Endodermal cell (in vitro differentiated cells): ENCODE data around the gene BMP8A. TPM values are rescaled to one million over a fixed set of nuclear protein-coding genes. Genes with fewer than 3 reads are reported as not detected.

Source experiments
- DNase-seq: peaks from one replicate; pipeline ENCODE4 v3.0.0-alpha.2; 2017
- H3K27ac ChIP-seq: 2 replicates; pipeline ENCODE4 v1.5.1; 2013; ENCODE audit warnings: mild to moderate bottlenecking, low read depth, low read length, moderate library complexity
- H3K27me3 ChIP-seq: 2 replicates; pipeline ENCODE4 v1.6.1; 2013; ENCODE audit warnings: mild to moderate bottlenecking, low read length, moderate library complexity; ENCODE audit not compliant: insufficient read depth, control insufficient read depth, poor library complexity, severe bottlenecking
- H3K36me3 ChIP-seq: 2 replicates; pipeline ENCODE4 v1.7.0; 2013; ENCODE audit warnings: mild to moderate bottlenecking, low read length, moderate library complexity; ENCODE audit not compliant: control insufficient read depth, insufficient read depth
- H3K4me1 ChIP-seq: one replicate; pipeline ENCODE4 v1.7.0; 2013; ENCODE audit warnings: low read length; ENCODE audit not compliant: control insufficient read depth, insufficient read depth
- H3K4me3 ChIP-seq: 2 replicates; pipeline ENCODE4 v1.5.1; 2013; ENCODE audit warnings: mild to moderate bottlenecking, low read length, moderate library complexity
- H3K9ac ChIP-seq: 2 replicates; pipeline ENCODE4 v1.6.1; 2013; ENCODE audit warnings: mild to moderate bottlenecking, low read length, moderate library complexity; ENCODE audit not compliant: poor library complexity, severe bottlenecking; ENCODE audit errors: extremely low read depth
- H3K9me3 ChIP-seq: 2 replicates; pipeline ENCODE4 v1.6.1; 2013; ENCODE audit warnings: mild to moderate bottlenecking, low read length, moderate library complexity; ENCODE audit not compliant: control insufficient read depth
- H3K27ac Mint-ChIP-seq: 2 replicates; pipeline ENCODE4 v1.8.0; 2020; ENCODE audit warnings: mixed read lengths
- H3K27me3 Mint-ChIP-seq: 2 replicates; pipeline ENCODE4 v1.8.0; 2021; ENCODE audit warnings: mild to moderate bottlenecking, mixed read lengths; ENCODE audit not compliant: insufficient read depth
- H3K36me3 Mint-ChIP-seq: 2 replicates; pipeline ENCODE4 v1.8.0; 2020; ENCODE audit warnings: low read depth, mixed read lengths
- H3K4me1 Mint-ChIP-seq: 2 replicates; pipeline ENCODE4 v1.8.0; 2020; ENCODE audit warnings: mixed read lengths
- H3K4me3 Mint-ChIP-seq: 2 replicates; pipeline ENCODE4 v1.8.0; 2020; ENCODE audit warnings: mild to moderate bottlenecking, moderate library complexity, mixed read lengths
- H3K9me3 Mint-ChIP-seq: 2 replicates; pipeline ENCODE4 v1.8.0; 2020; ENCODE audit warnings: mild to moderate bottlenecking, mixed read lengths
- WGBS, 2 experiments: methylation state at CpG; one replicate each; pipeline versions ENCODE4 v1.1.5 to v1.1.7; 2013; ENCODE audit warnings: missing lambda C conversion rate in 2 of 2, mixed read lengths in 1 of 2; ENCODE audit not compliant: insufficient coverage in 1 of 2, insufficient read length in 1 of 2; 5-methylcytosine and 5-hydroxymethylcytosine counted together
- total RNA-seq, 2 donors: library from RNA; stranded (reverse); fragmentation: NEBNext Ultra II Directional in 1 of 2; extraction: Animal tissue kit (Norgen Biotek cat#: 25700) in 1 of 2; gene quantifications; 2 replicates in 1 of 2; 3 replicates in 1 of 2; pipeline ENCODE4 v1.2.1, GENCODE V29; 2021
- TF ChIP-seq, protein P1 (sequence below): fragments of 200-600 bp; sonication (generic); conservative IDR thresholded peaks from 2 replicates; pipeline ENCODE4 v1.5.0; 2021; ENCODE audit warnings: antibody characterized with exemption, mild to moderate bottlenecking

The BMP8A gene
- total RNA-seq, 2 donors from 2014 or later, result 0.66 to 0.75 TPM

GRCh38 chr1:39469150-39469549 lies 22.3 kb upstream of the BMP8A start:
- Mint-ChIP-seq H3K27me3 (no peaks in the 10 kb centered on the region), H3K4me1 (no peaks in the 10 kb centered on the region), H3K4me3 (no peak overlapping the region), H3K9me3 (no peaks in the 10 kb centered on the region), H3K36me3 (peaks cover 70% of the 10 kb centered on the region), H3K27ac (no peak overlapping the region)
- no peaks in the 10 kb centered on the region for H3K9me3 ChIP-seq
- H3K9ac ChIP-seq, result no peak overlapping the region
- H3K36me3 ChIP-seq, result peaks cover 95% of the 10 kb centered on the region
- no peak overlapping the region for H3K27ac ChIP-seq
- WGBS, 2 experiments, result 94 to 95% methylated on average over 3 of the region's 3 CpGs
- TF ChIP-seq, protein P1, sequence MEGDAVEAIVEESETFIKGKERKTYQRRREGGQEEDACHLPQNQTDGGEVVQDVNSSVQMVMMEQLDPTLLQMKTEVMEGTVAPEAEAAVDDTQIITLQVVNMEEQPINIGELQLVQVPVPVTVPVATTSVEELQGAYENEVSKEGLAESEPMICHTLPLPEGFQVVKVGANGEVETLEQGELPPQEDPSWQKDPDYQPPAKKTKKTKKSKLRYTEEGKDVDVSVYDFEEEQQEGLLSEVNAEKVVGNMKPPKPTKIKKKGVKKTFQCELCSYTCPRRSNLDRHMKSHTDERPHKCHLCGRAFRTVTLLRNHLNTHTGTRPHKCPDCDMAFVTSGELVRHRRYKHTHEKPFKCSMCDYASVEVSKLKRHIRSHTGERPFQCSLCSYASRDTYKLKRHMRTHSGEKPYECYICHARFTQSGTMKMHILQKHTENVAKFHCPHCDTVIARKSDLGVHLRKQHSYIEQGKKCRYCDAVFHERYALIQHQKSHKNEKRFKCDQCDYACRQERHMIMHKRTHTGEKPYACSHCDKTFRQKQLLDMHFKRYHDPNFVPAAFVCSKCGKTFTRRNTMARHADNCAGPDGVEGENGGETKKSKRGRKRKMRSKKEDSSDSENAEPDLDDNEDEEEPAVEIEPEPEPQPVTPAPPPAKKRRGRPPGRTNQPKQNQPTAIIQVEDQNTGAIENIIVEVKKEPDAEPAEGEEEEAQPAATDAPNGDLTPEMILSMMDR, result peak; percentile 39
- DNase-seq, result no peak
- no peak overlapping the region for H3K4me3 ChIP-seq
- no peaks in the 10 kb centered on the region for H3K4me1 ChIP-seq
- H3K27me3 ChIP-seq, result no peaks in the 10 kb centered on the region

GRCh38 chr1:39470040-39470439 lies 21.4 kb upstream of the BMP8A start:
- H3K4me1 Mint-ChIP-seq, result no peaks in the 10 kb centered on the region
- Histone ChIP-seq H3K27me3 (no peaks in the 10 kb centered on the region), H3K36me3 (peaks cover 93% of the 10 kb centered on the region), H3K4me3 (no peak overlapping the region), H3K4me1 (no peaks in the 10 kb centered on the region), H3K9ac (no peak overlapping the region), H3K27ac (no peak overlapping the region), H3K9me3 (no peaks in the 10 kb centered on the region)
- DNase-seq, result no peak
- TF ChIP-seq, protein P1, result no peak
- no peak overlapping the region for H3K27ac Mint-ChIP-seq
- peaks cover 68% of the 10 kb centered on the region for H3K36me3 Mint-ChIP-seq
- H3K27me3 Mint-ChIP-seq, result no peaks in the 10 kb centered on the region
- no peaks in the 10 kb centered on the region for H3K9me3 Mint-ChIP-seq
- H3K4me3 Mint-ChIP-seq, result no peak overlapping the region

- Mint-ChIP-seq H3K27me3 (no peaks in the 10 kb centered on the region), H3K36me3 (peaks cover 57% of the 10 kb centered on the region), H3K9me3 (no peaks in the 10 kb centered on the region), H3K4me1 (no peaks in the 10 kb centered on the region), H3K4me3 (no peak overlapping the region), H3K27ac (no peak overlapping the region)
- no peaks in the 10 kb centered on the region for H3K27me3 ChIP-seq
- 96 to 98% methylated on average over 7 of the region's 7 CpGs for WGBS, 2 experiments
- no peak overlapping the region for H3K9ac ChIP-seq
- no peak for DNase-seq
- H3K36me3 ChIP-seq, result peaks cover 71% of the 10 kb centered on the region
- TF ChIP-seq, protein P1, result no peak
- no peak overlapping the region for H3K27ac ChIP-seq
- no peak overlapping the region for H3K4me3 ChIP-seq
- no peaks in the 10 kb centered on the region for H3K4me1 ChIP-seq
- H3K9me3 ChIP-seq, result no peaks in the 10 kb centered on the region
Observed at GRCh38 chr1:39472826-39473225, 18.6 kb upstream of the BMP8A start.
